Fibroblast of lung (primary cell): ENCODE measurements around the gene PODXL2. TPM values are rescaled to one million over a fixed set of nuclear protein-coding genes. Genes with fewer than 3 reads are reported as not detected.

ENCODE experiments used
- DNase-seq, 2 donors: peaks; one replicate each; pipeline versions ENCODE4 v3.0.0 to v3.0.0-alpha.2; 2010; ENCODE audit warnings: low read depth in 2 of 2
- H2AFZ ChIP-seq: 2 replicates; pipeline ENCODE4 v1.5.1; 2012; ENCODE audit warnings: low read length, control low read depth, inconsistent platforms
- H3K27ac ChIP-seq: 2 replicates; pipeline ENCODE4 v1.5.1; 2011; ENCODE audit warnings: low read length, control low read depth; ENCODE audit not compliant: insufficient read depth
- H3K27me3 ChIP-seq: 2 replicates; pipeline ENCODE4 v1.5.1; 2011; ENCODE audit warnings: mild to moderate bottlenecking, low read length; ENCODE audit not compliant: control insufficient read depth, insufficient read depth
- H3K36me3 ChIP-seq: 2 replicates; pipeline ENCODE4 v1.5.1; 2011; ENCODE audit warnings: low read length; ENCODE audit not compliant: control insufficient read depth, insufficient read depth
- H3K4me1 ChIP-seq: 2 replicates; pipeline ENCODE4 v1.5.1; 2011; ENCODE audit warnings: low read length; ENCODE audit not compliant: control insufficient read depth, insufficient read depth; ENCODE audit errors: extremely low read depth
- H3K4me2 ChIP-seq: 2 replicates; pipeline ENCODE4 v1.5.1; 2011; ENCODE audit warnings: low read length, control low read depth; ENCODE audit not compliant: insufficient read depth; ENCODE audit errors: extremely low read depth
- H3K4me3 ChIP-seq, 4 experiments: fragments of 200-600 bp in 1 of 4; sonication (generic) in 1 of 4; replicated peaks in 1 of 4; 2 replicates each; pipeline ENCODE4 v1.5.1; 2011 to 2016; ENCODE audit warnings: low read length in 4 of 4, low read depth in 3 of 4, mild to moderate bottlenecking in 3 of 4, control low read depth in 2 of 4, inconsistent platforms in 1 of 4, mixed read lengths in 1 of 4; ENCODE audit not compliant: insufficient read depth in 1 of 4; ENCODE audit errors: control extremely low read depth in 1 of 4
- H3K79me2 ChIP-seq: 2 replicates; pipeline ENCODE4 v1.5.1; 2012; ENCODE audit warnings: mild to moderate bottlenecking, low read length, inconsistent platforms; ENCODE audit not compliant: control insufficient read depth, insufficient read depth
- H3K9ac ChIP-seq: 2 replicates; pipeline ENCODE4 v1.5.1; 2011; ENCODE audit warnings: mild to moderate bottlenecking, low read length, control low read depth; ENCODE audit not compliant: insufficient read depth
- H3K9me3 ChIP-seq: 2 replicates; pipeline ENCODE4 v1.5.1; 2012; ENCODE audit warnings: low read depth, low read length; ENCODE audit not compliant: control insufficient read depth, insufficient read depth
- H4K20me1 ChIP-seq: 2 replicates; pipeline ENCODE4 v1.5.1; 2011; ENCODE audit warnings: low read length; ENCODE audit not compliant: control insufficient read depth, insufficient read depth; ENCODE audit errors: extremely low read depth
- CTCF ChIP-seq, 2 donors: IDR thresholded peaks in 1 of 2; conservative IDR thresholded peaks in 1 of 2; 1 replicate in 1 of 2; 2 replicates in 1 of 2; pipeline ENCODE4 v1.5.1; 2011 to 2012; ENCODE audit warnings: low read length in 2 of 2, control low read depth in 1 of 2, inconsistent platforms in 1 of 2, low read depth in 1 of 2, mild to moderate bottlenecking in 1 of 2
- EZH2 ChIP-seq: IDR thresholded peaks from 2 replicates; pipeline ENCODE4 v1.5.1; 2012; ENCODE audit warnings: low read length, control low read depth, mild to moderate bottlenecking; ENCODE audit errors: missing control alignments
- polyA plus RNA-seq, 2 donors: library from polyadenylated mRNA; depleted of rRNA in 1 of 2; stranded (reverse) in 1 of 2; unstranded in 1 of 2; fragments of >200 nt; gene quantifications; 2 replicates each; pipeline ENCODE4 v1.2.1, GENCODE V29; 2011 to 2012; ENCODE audit warnings: missing spikeins in 1 of 2
- total RNA-seq: library from RNA; depleted of rRNA; stranded (reverse); fragments of >200 nt; gene quantifications from 2 replicates; pipeline ENCODE4 v1.2.1, GENCODE V29; 2014

Gene PODXL2
- total and polyA plus RNA-seq, 2 donors (not counting 1 experiment from before 2014, with no cell fraction given) = 0.50 to 0.98 TPM

GRCh38 chr3:127716384-127716783 lies 87.4 kb downstream of the PODXL2 start:
- Histone ChIP-seq H2AFZ (no peak overlapping the region), H4K20me1 (no peaks in the 10 kb centered on the region), H3K4me3 (no peak overlapping the region), H3K27me3 (no peaks in the 10 kb centered on the region), H3K4me1 (no peaks in the 10 kb centered on the region), H3K79me2 (no peaks in the 10 kb centered on the region), H3K27ac (no peak overlapping the region), H3K9ac (no peak overlapping the region), H3K9me3 (no peaks in the 10 kb centered on the region), H3K36me3 (peaks cover 12% of the 10 kb centered on the region), H3K4me2 (no peak overlapping the region)
- TF ChIP-seq EZH2 (no peak), CTCF (conservative IDR thresholded peaks at IDR 0.05 in 1 of 2, IDR thresholded peaks at IDR 0.05 in 1 of 2; ENCODE audit: low read depth in 1 of 2, low read length in 2 of 2) (no peak)
- no peak for DNase-seq

GRCh38 chr3:127717357-127718244 lies 88.6 kb downstream of the PODXL2 start:
- Histone ChIP-seq H3K4me3 (no peak overlapping the region), H4K20me1 (no peaks in the 10 kb centered on the region), H3K27ac (no peak overlapping the region), H3K9me3 (no peaks in the 10 kb centered on the region), H3K79me2 (no peaks in the 10 kb centered on the region), H3K9ac (no peak overlapping the region), H3K27me3 (no peaks in the 10 kb centered on the region), H3K4me2 (no peak overlapping the region), H3K4me1 (no peaks in the 10 kb centered on the region), H3K36me3 (peaks cover 12% of the 10 kb centered on the region), H2AFZ (no peak overlapping the region)
- no peak for TF ChIP-seq EZH2
- no peak for TF ChIP-seq CTCF (conservative IDR thresholded peaks at IDR 0.05 in 1 of 2, IDR thresholded peaks at IDR 0.05 in 1 of 2; ENCODE audit: low read depth in 1 of 2, low read length in 2 of 2)
- DNase-seq = no peak

- H3K9ac ChIP-seq = no peak overlapping the region
- no peak for DNase-seq
Measured at GRCh38 chr3:127718245-127718915, 89.4 kb downstream of the PODXL2 start.

More at GRCh38 chr3:127718245-127718915, 89.4 kb downstream of the PODXL2 start:
- Histone ChIP-seq H3K27ac (no peak overlapping the region), H4K20me1 (no peaks in the 10 kb centered on the region), H3K4me3 (no peak overlapping the region), H3K9me3 (no peaks in the 10 kb centered on the region), H2AFZ (no peak overlapping the region), H3K27me3 (no peaks in the 10 kb centered on the region), H3K4me1 (peaks cover 2% of the 10 kb centered on the region), H3K4me2 (no peak overlapping the region), H3K79me2 (no peaks in the 10 kb centered on the region), H3K36me3 (peaks cover 10% of the 10 kb centered on the region)
- no peak for TF ChIP-seq CTCF (conservative IDR thresholded peaks at IDR 0.05 in 1 of 2, IDR thresholded peaks at IDR 0.05 in 1 of 2; ENCODE audit: low read depth in 1 of 2, low read length in 2 of 2)
- no peak for TF ChIP-seq EZH2
